ENCODE data around the gene ADD2.

DNA sequence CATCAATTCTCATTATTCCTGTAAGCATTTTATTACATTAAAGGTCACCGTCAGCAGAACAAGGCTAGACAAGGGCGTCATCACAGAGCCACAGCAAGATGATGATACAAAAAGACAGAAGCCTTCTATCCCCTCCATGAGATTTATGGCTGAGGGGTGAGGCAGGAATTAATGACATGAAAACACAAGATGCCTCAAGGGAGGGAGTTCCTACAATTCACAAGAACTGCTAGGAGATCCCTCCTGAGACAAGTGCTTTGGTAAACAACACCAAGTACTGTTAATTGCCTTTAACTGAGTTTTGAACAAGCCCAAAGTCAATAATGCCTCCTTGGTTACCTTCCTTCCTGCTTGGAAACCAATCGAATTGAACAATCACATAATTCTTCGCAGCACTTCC, 14.1 kb downstream of the ADD2 start:
- TF ChIP-seq POLR2A (IDR thresholded peaks at IDR 0.05), result no peak
- TF ChIP-seq, protein P1, sequence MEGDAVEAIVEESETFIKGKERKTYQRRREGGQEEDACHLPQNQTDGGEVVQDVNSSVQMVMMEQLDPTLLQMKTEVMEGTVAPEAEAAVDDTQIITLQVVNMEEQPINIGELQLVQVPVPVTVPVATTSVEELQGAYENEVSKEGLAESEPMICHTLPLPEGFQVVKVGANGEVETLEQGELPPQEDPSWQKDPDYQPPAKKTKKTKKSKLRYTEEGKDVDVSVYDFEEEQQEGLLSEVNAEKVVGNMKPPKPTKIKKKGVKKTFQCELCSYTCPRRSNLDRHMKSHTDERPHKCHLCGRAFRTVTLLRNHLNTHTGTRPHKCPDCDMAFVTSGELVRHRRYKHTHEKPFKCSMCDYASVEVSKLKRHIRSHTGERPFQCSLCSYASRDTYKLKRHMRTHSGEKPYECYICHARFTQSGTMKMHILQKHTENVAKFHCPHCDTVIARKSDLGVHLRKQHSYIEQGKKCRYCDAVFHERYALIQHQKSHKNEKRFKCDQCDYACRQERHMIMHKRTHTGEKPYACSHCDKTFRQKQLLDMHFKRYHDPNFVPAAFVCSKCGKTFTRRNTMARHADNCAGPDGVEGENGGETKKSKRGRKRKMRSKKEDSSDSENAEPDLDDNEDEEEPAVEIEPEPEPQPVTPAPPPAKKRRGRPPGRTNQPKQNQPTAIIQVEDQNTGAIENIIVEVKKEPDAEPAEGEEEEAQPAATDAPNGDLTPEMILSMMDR (IDR thresholded peaks at IDR 0.05), result no peak
